Activated CD8-positive, alpha-beta T cell treated with anti-CD3 and anti-CD28 coated beads for 36 hours (primary cell): Measurements from ENCODE around the gene SIM2. TPM values are rescaled to one million over a fixed set of nuclear protein-coding genes. Genes with fewer than 3 reads are reported as not detected.

ENCODE experiments used
- ATAC-seq: fragments of 200-7000 bp; cut with Tn5 transposase; one replicate; pipeline ENCODE4 v1.10.0; 2021; ENCODE audit warnings: mild to moderate bottlenecking, moderate library complexity
- CTCF ChIA-PET: fragments of 350-600 bp; sonication (Branson Sonifier 250); formaldehyde crosslinking; loops from one replicate; lab custom pipeline; 2021; ENCODE audit warnings: antibody characterized with exemption; lab: Charles Lee
- POLR2A ChIA-PET: fragments of 350-600 bp; sonication (Branson Sonifier 250); formaldehyde crosslinking; loops from one replicate; lab custom pipeline; 2021; ENCODE audit warnings: antibody characterized with exemption; lab: Charles Lee
- DNase-seq: peaks from one replicate; pipeline ENCODE4 v3.0.0-alpha.2; 2020
- H3K27ac Mint-ChIP-seq: one replicate; pipeline ENCODE4 v1.8.0; 2021; ENCODE audit warnings: mild to moderate bottlenecking, mixed read lengths
- H3K27me3 Mint-ChIP-seq: one replicate; pipeline ENCODE4 v1.8.0; 2021; ENCODE audit warnings: mixed read lengths
- H3K36me3 Mint-ChIP-seq: one replicate; pipeline ENCODE4 v1.8.0; 2021; ENCODE audit warnings: low read depth, mixed read lengths
- H3K4me1 Mint-ChIP-seq: one replicate; pipeline ENCODE4 v1.8.0; 2021; ENCODE audit warnings: low read depth, mixed read lengths
- H3K4me3 Mint-ChIP-seq: one replicate; pipeline ENCODE4 v1.8.0; 2021; ENCODE audit warnings: mild to moderate bottlenecking, moderate library complexity, mixed read lengths
- H3K9me3 Mint-ChIP-seq: one replicate; pipeline ENCODE4 v1.8.0; 2021; ENCODE audit warnings: mixed read lengths
- CTCF ChIP-seq: fragments of 200-600 bp; IDR thresholded peaks from one replicate; pipeline ENCODE4 v1.8.0; 2022; ENCODE audit warnings: antibody characterized with exemption, mild to moderate bottlenecking
- intact Hi-C: fragments of 100-400 bp; cut with micrococcal nuclease; formaldehyde crosslinking; loops from one replicate; pipeline ENCODE4 v1.10.0; 2022
- total RNA-seq, 2 experiments: library from RNA; stranded (reverse); gene quantifications; one replicate each; pipeline ENCODE4 v1.2.3, GENCODE V29; 2021

SIM2 gene
- total RNA-seq, 2 experiments from 2014 or later, result not detected

GRCh38 chr21:36773995-36774394 is 75.1 kb downstream of the SIM2 start:
- H3K4me1 Mint-ChIP-seq, result no peaks in the 10 kb centered on the region
- H3K27me3 Mint-ChIP-seq, result no peaks in the 10 kb centered on the region
- TF ChIP-seq CTCF, result no peak
- ChIA-PET CTCF (interaction anchor here (1.6 kb wide), 1 partner anchor 144 kb away, joined by 7 read pairs; no protein-coding TSS in a partner anchor), POLR2A (no interaction called here)
- H3K4me3 Mint-ChIP-seq, result no peak overlapping the region
- intact Hi-C loops, result no loop called here
- DNase-seq, result no peak
- no peak for ATAC-seq
- no peaks in the 10 kb centered on the region for H3K36me3 Mint-ChIP-seq
- no peak overlapping the region for H3K27ac Mint-ChIP-seq
- H3K9me3 Mint-ChIP-seq, result no peaks in the 10 kb centered on the region

- TF ChIP-seq CTCF, result no peak
- H3K27ac Mint-ChIP-seq, result no peak overlapping the region
- no peak for DNase-seq
- H3K4me3 Mint-ChIP-seq, result no peak overlapping the region
- no peaks in the 10 kb centered on the region for H3K27me3 Mint-ChIP-seq
- no peaks in the 10 kb centered on the region for H3K36me3 Mint-ChIP-seq
- H3K9me3 Mint-ChIP-seq, result no peaks in the 10 kb centered on the region
- intact Hi-C loops, result no loop called here
- H3K4me1 Mint-ChIP-seq, result no peaks in the 10 kb centered on the region
- ATAC-seq, result no peak
- ChIA-PET POLR2A (no interaction called here), CTCF (no interaction called here)
These were observed 78.2 kb downstream of the SIM2 start for GRCh38 chr21:36776981-36777617.

GRCh38 chr21:36780861-36781260 is 81.9 kb downstream of the SIM2 start:
- no peaks in the 10 kb centered on the region for H3K4me1 Mint-ChIP-seq
- no peaks in the 10 kb centered on the region for H3K27me3 Mint-ChIP-seq
- no peak overlapping the region for H3K27ac Mint-ChIP-seq
- no peaks in the 10 kb centered on the region for H3K9me3 Mint-ChIP-seq
- H3K36me3 Mint-ChIP-seq, result no peaks in the 10 kb centered on the region
- ChIA-PET POLR2A (no interaction called here), CTCF (no interaction called here)
- no peak overlapping the region for H3K4me3 Mint-ChIP-seq
- DNase-seq (no peak), ATAC-seq (no peak)
- intact Hi-C loops, result no loop called here
- TF ChIP-seq CTCF, result no peak

GRCh38 chr21:36783612-36784374 is 84.9 kb downstream of the SIM2 start:
- no peak for ATAC-seq
- no peak overlapping the region for H3K4me3 Mint-ChIP-seq
- POLR2A ChIA-PET, result interaction anchor here (1.1 to 1.2 kb wide), 2 partner anchors 10 to 46 kb away, joined by 3 read pairs; no protein-coding TSS in a partner anchor

More at GRCh38 chr21:36783612-36784374, 84.9 kb downstream of the SIM2 start:
- Mint-ChIP-seq H3K9me3 (no peaks in the 10 kb centered on the region), H3K27me3 (no peaks in the 10 kb centered on the region), H3K36me3 (no peaks in the 10 kb centered on the region), H3K27ac (no peak overlapping the region), H3K4me1 (no peaks in the 10 kb centered on the region)
- DNase-seq, result no peak
- CTCF ChIA-PET, result interaction anchor here (0.9 kb wide), 1 partner anchor 153 kb away, joined by 3 read pairs; no protein-coding TSS in a partner anchor
- TF ChIP-seq CTCF, result no peak
- intact Hi-C loops, result no loop called here
